Right atrium auricular region (tissue), 2 donors: ENCODE data around the gene NCOR1. TPM values are rescaled to one million over a fixed set of nuclear protein-coding genes. Genes with fewer than 3 reads are reported as not detected.

ENCODE experiments used
- DNase-seq: peaks from one replicate; pipeline ENCODE4 v3.0.0-alpha.2; 2019; ENCODE audit warnings: low spot score
- H3K27ac ChIP-seq, 2 donors: fragments of 200-600 bp; sonication (generic); 1 replicate in 1 of 2; 2 replicates in 1 of 2; pipeline ENCODE4 v1.5.1; 2016 to 2019
- H3K27me3 ChIP-seq, 2 donors: fragments of 200-600 bp; sonication (generic); one replicate each; pipeline versions ENCODE4 v1.5.1 to v1.6.0; 2017 to 2019
- H3K36me3 ChIP-seq: fragments of 200-600 bp; sonication (generic); one replicate; pipeline ENCODE4 v1.5.1; 2016
- H3K4me1 ChIP-seq, 2 donors: fragments of 200-600 bp; sonication (generic); one replicate each; pipeline versions ENCODE4 v1.5.1 to v1.6.0; 2017 to 2019
- H3K4me3 ChIP-seq, 2 donors: fragments of 200-600 bp; sonication (generic); 1 replicate in 1 of 2; 2 replicates in 1 of 2; pipeline ENCODE4 v1.5.1; 2017 to 2019; ENCODE audit warnings: mild to moderate bottlenecking in 1 of 2, moderate library complexity in 1 of 2
- H3K9me3 ChIP-seq, 2 donors: fragments of 200-600 bp; sonication (generic); one replicate each; pipeline ENCODE4 v1.5.1; 2019
- CTCF ChIP-seq, 2 donors: fragments of 200-600 bp; sonication (generic); IDR thresholded peaks; one replicate each; pipeline ENCODE4 v1.5.1; 2019; ENCODE audit warnings: antibody characterized with exemption in 2 of 2
- total RNA-seq, 2 donors: library from RNA; depleted of rRNA; stranded (reverse); fragments of >200 nt; gene quantifications; one replicate each; pipeline ENCODE4 v1.1.0, GENCODE V29; 2016

NCOR1 gene
- total RNA-seq, 2 donors from 2014 or later, result 79.7 to 84.3 TPM

GRCh38 chr17:16085066-16085699, 130.2 kb downstream of the NCOR1 start:
- Histone ChIP-seq H3K27me3 (no peaks in the 10 kb centered on the region), H3K36me3 (peaks cover 15% of the 10 kb centered on the region), H3K9me3 (no peaks in the 10 kb centered on the region), H3K27ac (peak overlapping the region in 1 of 2 donors; percentile 53), H3K4me3 (no peak overlapping the region), H3K4me1 (no peaks in the 10 kb centered on the region)
- no peak for TF ChIP-seq CTCF (IDR thresholded peaks at IDR 0.05)
- no peak for DNase-seq

GRCh38 chr17:16083223-16083622, 132.1 kb downstream of the NCOR1 start:
- no peak for TF ChIP-seq CTCF (IDR thresholded peaks at IDR 0.05)
- no peaks in the 10 kb centered on the region for H3K27me3 ChIP-seq
- H3K4me1 ChIP-seq, result no peaks in the 10 kb centered on the region
- no peaks in the 10 kb centered on the region for H3K9me3 ChIP-seq
- peaks cover 35% of the 10 kb centered on the region for H3K36me3 ChIP-seq
- no peak overlapping the region for H3K4me3 ChIP-seq
- no peak for DNase-seq
- H3K27ac ChIP-seq, result no peak overlapping the region

GRCh38 chr17:16081507-16082087, 133.7 kb downstream of the NCOR1 start:
- no peak for DNase-seq
- no peaks in the 10 kb centered on the region for H3K27me3 ChIP-seq
- no peak overlapping the region for H3K27ac ChIP-seq
- no peaks in the 10 kb centered on the region for H3K4me1 ChIP-seq
- no peak overlapping the region for H3K4me3 ChIP-seq
- no peak for TF ChIP-seq CTCF (IDR thresholded peaks at IDR 0.05)
- H3K9me3 ChIP-seq, result no peaks in the 10 kb centered on the region
- peaks cover 41% of the 10 kb centered on the region for H3K36me3 ChIP-seq

GRCh38 chr17:16080366-16080765, 135.0 kb downstream of the NCOR1 start:
- Histone ChIP-seq H3K36me3 (peaks cover 52% of the 10 kb centered on the region), H3K9me3 (no peaks in the 10 kb centered on the region), H3K27me3 (no peaks in the 10 kb centered on the region), H3K27ac (no peak overlapping the region), H3K4me3 (no peak overlapping the region), H3K4me1 (no peaks in the 10 kb centered on the region)
- no peak for TF ChIP-seq CTCF (IDR thresholded peaks at IDR 0.05)
- no peak for DNase-seq

- no peak overlapping the region for H3K4me3 ChIP-seq
- H3K4me1 ChIP-seq, result no peaks in the 10 kb centered on the region
- no peak overlapping the region for H3K27ac ChIP-seq
- peaks cover 76% of the 10 kb centered on the region for H3K36me3 ChIP-seq
- TF ChIP-seq CTCF (IDR thresholded peaks at IDR 0.05), result no peak
- no peaks in the 10 kb centered on the region for H3K9me3 ChIP-seq
- no peaks in the 10 kb centered on the region for H3K27me3 ChIP-seq
- DNase-seq, result no peak
Measured at GRCh38 chr17:16075949-16076348, 139.4 kb downstream of the NCOR1 start.

GRCh38 chr17:16074423-16074822, 140.9 kb downstream of the NCOR1 start:
- H3K27me3 ChIP-seq, result no peaks in the 10 kb centered on the region
- H3K4me3 ChIP-seq, result no peak overlapping the region
- H3K4me1 ChIP-seq, result no peaks in the 10 kb centered on the region
- H3K36me3 ChIP-seq, result peaks cover 77% of the 10 kb centered on the region
- H3K27ac ChIP-seq, result no peak overlapping the region
- TF ChIP-seq CTCF (IDR thresholded peaks at IDR 0.05), result no peak
- H3K9me3 ChIP-seq, result no peaks in the 10 kb centered on the region
- DNase-seq, result no peak
